NT2/D1 (cell line): ENCODE results near the gene SOSTDC1.

ENCODE experiments used
- DNase-seq: peaks from one replicate; pipeline ENCODE4 v3.0.0-alpha.2; 2011; ENCODE audit warnings: low read depth, low spot score
- H3K27me3 ChIP-seq: 2 replicates; pipeline ENCODE4 v1.6.0; 2011; ENCODE audit warnings: mild to moderate bottlenecking; ENCODE audit not compliant: insufficient read length, insufficient read depth
- H3K36me3 ChIP-seq: 2 replicates; pipeline ENCODE4 v1.6.1; 2011; ENCODE audit warnings: mild to moderate bottlenecking, low read length, mixed read lengths; ENCODE audit not compliant: insufficient read depth, insufficient read length
- H3K4me1 ChIP-seq: 2 replicates; pipeline ENCODE4 v1.5.1; 2011; ENCODE audit not compliant: insufficient read depth, insufficient read length
- H3K4me3 ChIP-seq: 2 replicates; pipeline ENCODE4 v1.5.1; 2011; ENCODE audit warnings: low read depth; ENCODE audit not compliant: insufficient read length
- H3K9ac ChIP-seq: 2 replicates; pipeline ENCODE4 v1.6.0; 2011; ENCODE audit warnings: low read depth; ENCODE audit not compliant: insufficient read length
- H3K9me3 ChIP-seq: 2 replicates; pipeline ENCODE4 v1.5.1; 2011; ENCODE audit warnings: mild to moderate bottlenecking, low read length; ENCODE audit not compliant: insufficient read depth
- SUZ12 ChIP-seq: IDR thresholded peaks from 2 replicates; pipeline ENCODE4 v1.6.1; 2011; ENCODE audit not compliant: insufficient read length, insufficient read depth; ENCODE audit errors: extremely low read depth
- YY1 ChIP-seq: IDR thresholded peaks from 2 replicates; pipeline ENCODE4 v1.6.1; 2011; ENCODE audit not compliant: insufficient read length, insufficient read depth
- ZNF274 ChIP-seq: IDR thresholded peaks from 2 replicates; pipeline ENCODE4 v1.6.1; 2011; ENCODE audit warnings: mild to moderate bottlenecking, low read depth, low read length

The SOSTDC1 gene

DNA sequence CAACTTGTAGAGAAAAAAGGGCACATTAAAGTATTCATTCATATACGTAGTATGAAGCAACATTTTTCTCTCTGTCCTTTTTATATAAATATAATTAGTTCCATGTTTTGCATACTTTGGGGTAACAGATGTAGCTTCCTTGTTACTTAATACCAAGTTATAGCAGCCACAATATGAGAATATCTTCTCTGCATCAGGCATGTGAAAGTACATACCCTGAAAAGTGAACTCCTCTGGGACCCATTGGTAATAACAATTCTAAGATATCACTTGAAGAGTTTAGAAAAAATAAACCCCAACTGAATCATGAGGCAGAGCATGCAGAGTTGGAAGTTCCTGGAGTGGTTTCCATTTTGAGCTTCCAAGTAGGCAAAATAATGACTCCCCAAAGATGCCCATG, 41.8 kb downstream of the SOSTDC1 start:
- Histone ChIP-seq H3K4me1 (no peaks in the 10 kb centered on the region), H3K4me3 (no peak overlapping the region), H3K9me3 (no peaks in the 10 kb centered on the region), H3K9ac (no peak overlapping the region), H3K36me3 (no peaks in the 10 kb centered on the region), H3K27me3 (no peaks in the 10 kb centered on the region)
- no peak for DNase-seq
- TF ChIP-seq ZNF274: no peak
- no peak for TF ChIP-seq YY1
- TF ChIP-seq SUZ12: no peak

DNA sequence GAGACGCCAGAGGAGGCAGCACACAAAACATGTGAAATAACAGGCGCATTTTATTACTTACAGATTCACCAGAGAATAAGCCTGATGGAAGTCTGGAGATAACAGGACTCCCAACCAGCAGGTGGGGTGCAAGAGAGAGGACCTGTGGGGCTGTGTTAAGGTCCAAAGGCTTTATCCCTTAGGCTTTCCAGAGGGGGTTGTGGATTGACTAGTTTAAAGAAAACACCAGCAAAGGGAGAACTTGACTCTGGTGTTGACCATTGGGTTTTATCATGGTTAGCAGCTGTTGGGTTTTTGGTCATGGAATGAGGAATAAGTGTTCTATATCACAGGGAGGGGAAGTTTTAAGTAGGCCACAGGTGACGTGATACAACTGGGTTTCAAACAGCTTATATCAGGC, 42.6 kb downstream of the SOSTDC1 start:
- no peaks in the 10 kb centered on the region for H3K27me3 ChIP-seq
- no peak overlapping the region for H3K9ac ChIP-seq
- H3K9me3 ChIP-seq: no peaks in the 10 kb centered on the region
- TF ChIP-seq SUZ12 (no peak), ZNF274 (no peak), YY1 (no peak)
- H3K4me1 ChIP-seq: no peaks in the 10 kb centered on the region
- H3K36me3 ChIP-seq: no peaks in the 10 kb centered on the region
- no peak overlapping the region for H3K4me3 ChIP-seq
- DNase-seq: no peak

- no peak for DNase-seq
- Histone ChIP-seq H3K4me1 (no peaks in the 10 kb centered on the region), H3K9me3 (no peaks in the 10 kb centered on the region), H3K9ac (no peak overlapping the region), H3K4me3 (no peak overlapping the region), H3K27me3 (no peaks in the 10 kb centered on the region), H3K36me3 (no peaks in the 10 kb centered on the region)
- no peak for TF ChIP-seq YY1
- no peak for TF ChIP-seq SUZ12
- TF ChIP-seq ZNF274: no peak
These were observed 43.5 kb downstream of the SOSTDC1 start for GRCh38 chr7:16422103-16422435.

GRCh38 chr7:16421333-16422102, 44.0 kb downstream of the SOSTDC1 start, which contains the start of gene CRPPA:
TSS of gene CRPPA (minus strand) at chr7:16421538. CDS start at chr7:16421322, 216 bp downstream.
- Histone ChIP-seq H3K9me3 (no peaks in the 10 kb centered on the region), H3K27me3 (no peaks in the 10 kb centered on the region), H3K4me3 (peak within 1 kb of the TSS; percentile 72), H3K4me1 (no peaks in the 10 kb centered on the region), H3K36me3 (no peaks in the 10 kb centered on the region), H3K9ac (peak within 1 kb of the TSS; percentile 91)
- DNase-seq: peak; percentile 36
- TF ChIP-seq YY1: no peak
- no peak for TF ChIP-seq ZNF274
- TF ChIP-seq SUZ12: no peak

DNA sequence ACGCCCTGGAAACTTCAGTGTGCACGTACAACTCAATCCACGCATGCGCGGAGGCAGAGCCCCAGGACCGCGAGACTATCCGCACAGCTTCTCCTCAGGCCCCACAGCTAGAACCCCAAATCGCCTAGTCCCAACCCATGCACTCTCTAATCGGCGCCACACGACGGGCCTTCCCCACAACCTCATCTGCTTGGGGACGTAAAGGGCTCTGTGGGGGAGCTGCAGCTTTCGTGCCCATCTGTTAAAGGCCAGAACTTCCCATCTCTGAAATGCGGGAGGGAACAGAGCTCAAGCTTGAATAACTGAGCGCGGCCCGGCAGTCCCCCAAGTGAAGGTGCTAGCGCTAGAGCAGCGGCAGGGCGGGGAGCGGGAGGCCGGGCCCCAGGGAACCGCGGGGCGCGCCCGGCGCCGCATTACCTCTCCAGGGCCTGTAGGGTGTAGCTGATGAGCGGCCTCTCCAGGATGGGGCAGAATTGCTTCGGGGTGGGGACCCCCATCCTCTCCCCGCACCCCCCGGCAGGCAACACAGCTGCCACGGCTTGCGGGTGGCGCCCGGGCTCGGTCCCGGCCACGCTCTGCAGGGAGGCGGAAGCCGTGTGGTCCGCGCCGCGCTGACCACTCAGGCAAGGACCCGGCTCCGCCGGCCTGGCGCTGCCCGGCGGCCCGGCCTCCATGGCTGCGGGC, 44.7 kb downstream of the SOSTDC1 start:
- peak; percentile 83 for DNase-seq
- peak overlapping the region; percentile 72 for H3K4me3 ChIP-seq
- no peaks in the 10 kb centered on the region for H3K4me1 ChIP-seq
- peak overlapping the region; percentile 91 for H3K9ac ChIP-seq
- H3K36me3 ChIP-seq: no peaks in the 10 kb centered on the region
- TF ChIP-seq ZNF274 (no peak), YY1 (no peak), SUZ12 (no peak)
- no peaks in the 10 kb centered on the region for H3K27me3 ChIP-seq
- H3K9me3 ChIP-seq: no peaks in the 10 kb centered on the region

DNA sequence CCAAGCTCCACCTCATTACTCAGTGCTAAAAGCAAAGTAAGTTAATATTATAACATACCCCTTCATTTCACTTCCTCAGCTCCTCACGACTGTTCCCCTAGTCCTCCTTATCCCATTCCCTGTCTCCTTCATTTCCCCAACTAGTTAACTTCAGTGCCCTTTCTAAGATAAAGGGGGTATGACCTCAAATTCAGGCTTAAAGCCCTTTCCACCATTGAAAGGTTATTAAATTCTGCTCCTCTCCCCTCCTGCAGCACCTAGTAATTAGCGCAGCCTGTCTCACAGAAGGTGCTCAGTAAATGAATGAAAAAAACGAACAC, 45.2 kb downstream of the SOSTDC1 start:
- H3K36me3 ChIP-seq: no peaks in the 10 kb centered on the region
- DNase-seq: no peak
- H3K27me3 ChIP-seq: no peaks in the 10 kb centered on the region
- no peaks in the 10 kb centered on the region for H3K4me1 ChIP-seq
- peak overlapping the region; percentile 72 for H3K4me3 ChIP-seq
- peak overlapping the region; percentile 91 for H3K9ac ChIP-seq
- H3K9me3 ChIP-seq: no peaks in the 10 kb centered on the region
- TF ChIP-seq ZNF274: no peak
- no peak for TF ChIP-seq YY1
- no peak for TF ChIP-seq SUZ12

- peak overlapping the region; percentile 91 for H3K9ac ChIP-seq
- peak overlapping the region; percentile 72 for H3K4me3 ChIP-seq
- no peaks in the 10 kb centered on the region for H3K9me3 ChIP-seq
- no peak for TF ChIP-seq YY1
- TF ChIP-seq ZNF274: no peak
- TF ChIP-seq SUZ12: no peak
- no peaks in the 10 kb centered on the region for H3K4me1 ChIP-seq
- H3K27me3 ChIP-seq: no peaks in the 10 kb centered on the region
- no peaks in the 10 kb centered on the region for H3K36me3 ChIP-seq
- DNase-seq: no peak
These were observed 45.7 kb downstream of the SOSTDC1 start for GRCh38 chr7:16419859-16420258.
